Spleen (tissue), 7 donors: ENCODE measurements around the gene RAP1GAP.
A peak's percentile ranks its signal among the peaks of the same experiment; 100 is the strongest.

ENCODE experiments used
- CTCF ChIP-seq, 11 experiments: fragments of 200-600 bp in 7 of 11; fragments of 450-650 bp in 4 of 11; sonication (generic) in 4 of 11; IDR thresholded peaks in 8 of 11; conservative IDR thresholded peaks in 3 of 11; 1 replicate in 7 of 11; 2 replicates in 4 of 11; pipeline versions ENCODE4 v1.4.0 to v1.8.0; 2016 to 2021; ENCODE audit warnings: antibody characterized with exemption in 11 of 11, inconsistent platforms in 4 of 11, mild to moderate bottlenecking in 1 of 11
- POLR2A ChIP-seq, 3 donors: fragments of 450-650 bp; IDR thresholded peaks; one replicate each; pipeline ENCODE4 v1.5.1; 2017; ENCODE audit warnings: antibody characterized with exemption in 3 of 3, mild to moderate bottlenecking in 1 of 3
- POLR2AphosphoS5 ChIP-seq, 3 donors: sonication (generic); formaldehyde crosslinking; IDR thresholded peaks; one replicate each; pipeline ENCODE4 v1.5.1; 2017; ENCODE audit warnings: antibody characterized with exemption in 3 of 3
- donor health status: DM: no; HTN: no; CAD: no; lungs with moderate emphysema.
- donor health status: DM: no; HTN: no; CAD: no.
- donor health status: DM: no; HTN: no; CAD: no.

- TF ChIP-seq POLR2A (IDR thresholded peaks at IDR 0.05), result no peak
- peak in 9 of 11 experiments; percentile 8 to 60 (median 51) for TF ChIP-seq CTCF (IDR thresholded peaks at IDR 0.05 in 8 of 11, conservative IDR thresholded peaks at IDR 0.05 in 3 of 11)
- TF ChIP-seq POLR2AphosphoS5 (IDR thresholded peaks at IDR 0.05), result no peak
Measured at GRCh38 chr1:21573971-21574465, 95.1 kb downstream of the RAP1GAP start.
